Mammary epithelial cell (primary cell): ENCODE measurements around the gene TNS4.

Source experiments
- CTCF ChIP-seq, 2 donors: IDR thresholded peaks in 1 of 2; conservative IDR thresholded peaks in 1 of 2; 2 replicates each; pipeline ENCODE4 v1.5.1; 2011 to 2012; ENCODE audit warnings: inconsistent platforms in 2 of 2, low read length in 2 of 2, mild to moderate bottlenecking in 2 of 2, control low read depth in 1 of 2, low read depth in 1 of 2; ENCODE audit not compliant: insufficient read depth in 1 of 2; ENCODE audit errors: extremely low read depth in 1 of 2
- EZH2 ChIP-seq: IDR thresholded peaks from 2 replicates; pipeline ENCODE4 v1.6.1; 2012; ENCODE audit warnings: low read length, inconsistent platforms, borderline replicate concordance

GRCh38 chr17:40447806-40448205, 53.6 kb downstream of the TNS4 start:
- TF ChIP-seq CTCF (conservative IDR thresholded peaks at IDR 0.05 in 1 of 2, IDR thresholded peaks at IDR 0.05 in 1 of 2; ENCODE audit: extremely low read depth in 1 of 2, insufficient read depth in 1 of 2, low read depth in 1 of 2, low read length in 2 of 2): no peak
- no peak for TF ChIP-seq EZH2
